NCI-H2029 treated with DMSO at 0.1 percent for 48 hours (cell line): Measurements from ENCODE around the gene CDK11B.

Experiments
- DNase-seq: peaks from one replicate; lab custom pipeline; 2025; lab: John Stamatoyannopoulos, UW

Gene CDK11B

DNA sequence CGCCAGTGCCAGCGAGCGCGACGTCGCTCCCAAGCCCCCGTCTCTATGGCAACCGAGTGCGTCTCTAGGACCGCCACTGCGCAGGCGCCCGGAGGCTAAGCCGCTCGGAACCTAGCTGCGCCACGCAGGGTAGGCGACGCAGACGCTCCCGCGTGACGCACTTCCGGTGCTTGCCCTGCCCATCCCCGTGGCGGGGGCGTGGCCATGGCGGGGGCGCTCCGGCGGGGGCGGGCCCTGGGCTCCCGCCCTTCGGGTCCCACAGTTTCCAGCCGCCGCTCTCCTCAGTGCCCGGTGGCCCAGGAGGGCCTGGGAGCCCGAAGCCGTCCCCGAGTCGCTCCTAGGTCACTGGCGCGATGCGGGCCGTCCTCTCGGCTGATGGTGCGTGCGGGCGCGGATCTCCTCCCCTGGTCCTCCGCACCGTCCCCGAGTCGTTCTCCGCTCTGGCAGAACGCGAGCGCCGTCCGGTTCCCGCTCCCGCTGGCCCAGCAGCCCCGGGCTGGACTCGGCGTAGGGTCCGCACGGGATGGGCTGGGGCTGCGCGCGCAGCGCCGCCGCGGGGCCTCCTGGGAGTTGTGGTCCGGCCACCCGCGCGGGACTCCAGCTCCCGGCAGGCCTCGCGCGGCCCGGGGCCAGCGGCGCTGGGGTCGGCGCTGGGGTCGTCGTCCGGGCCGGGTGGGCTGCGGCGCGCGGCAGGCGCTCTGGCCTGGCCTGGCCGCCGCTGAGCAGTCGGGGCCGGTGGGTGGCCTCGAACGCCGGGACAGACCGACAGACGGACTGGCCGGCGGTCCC is 43.4 kb downstream of the CDK11B start, which contains the start of gene MIB2:
MIB2 (plus strand) TSS at position 245 of the 789 bp plus-strand sequence. CDS start 7,953 bp downstream, outside the sequence.
- DNase-seq, result peak; percentile 78

DNA sequence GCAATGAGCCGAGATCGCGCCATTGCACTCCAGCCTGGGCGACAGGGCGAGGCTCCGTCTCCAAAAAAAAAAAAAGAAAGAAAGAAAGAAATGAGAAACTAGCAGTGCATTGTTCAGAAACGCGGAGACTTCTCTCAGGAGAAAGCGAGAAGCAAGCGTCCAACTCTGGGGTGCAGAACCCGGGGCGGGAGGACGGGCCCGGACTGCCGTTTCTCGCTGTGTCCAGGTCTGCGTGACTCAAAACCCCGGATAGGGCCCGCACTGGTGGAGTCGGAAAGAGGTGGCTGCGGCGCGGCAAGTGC is 43.9 kb downstream of the CDK11B start:
- no peak for DNase-seq

DNA sequence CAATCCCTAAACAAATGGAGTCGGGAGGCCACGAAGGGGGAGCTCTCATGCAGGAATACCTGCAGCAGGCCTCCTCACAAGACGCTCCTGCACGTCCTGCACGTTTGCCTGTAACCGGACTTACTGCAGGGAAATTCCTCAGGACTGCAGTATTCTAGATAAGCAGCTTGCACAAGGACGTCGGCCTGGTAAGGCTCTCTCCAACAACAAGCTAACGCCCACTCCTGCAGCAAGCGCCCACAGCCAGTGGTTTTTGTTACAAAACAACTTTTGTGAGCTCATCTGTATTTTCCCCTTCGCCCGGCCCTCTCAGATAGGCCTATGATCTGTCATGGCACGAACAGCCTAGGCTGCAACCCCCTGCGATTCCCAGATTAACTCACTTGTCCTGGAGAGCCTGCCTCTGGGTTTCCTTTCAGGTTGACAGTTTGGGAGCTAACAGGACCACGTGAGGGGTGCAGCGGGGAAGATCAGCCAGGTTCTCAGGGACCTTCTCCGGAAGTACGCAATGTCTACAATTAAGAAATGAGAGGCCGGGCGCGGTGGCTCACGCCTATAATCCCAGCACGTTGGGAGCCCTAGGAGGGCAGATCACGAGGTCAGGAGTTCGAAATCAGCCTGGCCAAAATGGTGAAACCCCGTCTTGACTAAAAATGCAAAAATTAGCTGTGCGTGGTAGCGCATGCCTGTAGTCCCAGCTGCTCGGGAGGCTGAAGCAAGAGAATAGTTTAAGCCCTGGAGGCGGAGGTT is 44.4 kb downstream of the CDK11B start:
- DNase-seq, result no peak

DNA sequence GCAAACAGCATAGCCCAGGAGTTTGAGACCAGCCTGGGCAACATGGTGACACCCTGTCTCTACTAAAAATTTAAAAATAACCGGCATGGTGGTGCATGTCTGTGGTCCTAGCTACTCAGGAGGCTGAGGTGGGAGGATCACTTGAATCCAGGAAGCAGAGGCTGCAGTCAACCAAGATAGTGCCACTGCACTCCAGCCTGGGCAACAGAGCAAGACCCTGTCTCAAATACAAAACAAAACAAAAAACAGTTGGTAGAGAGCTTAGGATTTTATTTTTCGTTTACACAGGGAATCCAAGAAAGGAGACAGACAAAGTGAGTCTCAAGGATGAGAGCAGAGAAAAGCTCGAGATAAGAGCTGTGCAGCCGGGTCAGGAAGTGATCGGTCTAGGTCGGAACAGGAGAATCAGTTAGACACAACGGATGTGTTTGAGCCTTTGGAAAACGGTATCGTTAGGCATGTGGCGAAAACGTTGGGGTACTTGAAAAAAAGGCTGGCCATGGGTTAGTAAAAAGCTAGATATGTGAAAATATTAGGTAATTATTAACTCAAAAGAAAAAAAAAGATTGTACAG is 45.2 kb downstream of the CDK11B start:
- DNase-seq, result no peak

DNA sequence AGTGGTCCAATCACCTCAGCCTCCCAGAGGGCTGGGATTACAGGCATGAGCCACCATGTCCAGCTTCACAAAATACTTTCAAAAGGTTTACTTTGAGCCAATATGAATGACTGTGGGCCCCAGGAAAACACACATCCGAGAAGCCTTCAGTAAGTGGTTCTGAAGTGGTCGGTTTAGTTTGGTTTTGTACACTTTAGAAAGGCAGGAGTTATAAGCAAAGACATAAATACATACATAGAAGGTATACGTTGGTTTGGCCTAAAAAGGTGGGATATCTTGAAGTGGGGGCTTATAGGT is 46.8 kb downstream of the CDK11B start:
- no peak for DNase-seq

DNA sequence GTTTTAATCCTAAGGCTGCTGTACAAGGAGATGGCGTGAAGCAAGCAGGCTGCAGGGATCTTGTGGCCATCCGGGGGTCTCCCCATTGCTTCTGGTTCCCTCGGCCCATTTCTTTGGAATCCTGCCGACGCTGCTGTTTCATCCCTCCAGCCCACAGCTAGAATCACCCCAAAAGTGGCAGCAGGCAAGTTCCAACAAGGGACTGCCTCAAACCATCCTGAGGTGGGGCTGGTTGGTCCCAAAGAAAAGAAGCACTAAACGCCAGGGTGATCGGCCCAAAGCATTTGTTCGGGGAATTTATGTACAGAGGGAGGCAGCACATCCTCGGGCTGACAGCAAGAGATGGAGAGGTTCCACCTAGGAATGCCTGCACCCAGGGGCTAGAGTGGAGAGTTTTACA is 48.0 kb downstream of the CDK11B start:
- no peak for DNase-seq

DNA sequence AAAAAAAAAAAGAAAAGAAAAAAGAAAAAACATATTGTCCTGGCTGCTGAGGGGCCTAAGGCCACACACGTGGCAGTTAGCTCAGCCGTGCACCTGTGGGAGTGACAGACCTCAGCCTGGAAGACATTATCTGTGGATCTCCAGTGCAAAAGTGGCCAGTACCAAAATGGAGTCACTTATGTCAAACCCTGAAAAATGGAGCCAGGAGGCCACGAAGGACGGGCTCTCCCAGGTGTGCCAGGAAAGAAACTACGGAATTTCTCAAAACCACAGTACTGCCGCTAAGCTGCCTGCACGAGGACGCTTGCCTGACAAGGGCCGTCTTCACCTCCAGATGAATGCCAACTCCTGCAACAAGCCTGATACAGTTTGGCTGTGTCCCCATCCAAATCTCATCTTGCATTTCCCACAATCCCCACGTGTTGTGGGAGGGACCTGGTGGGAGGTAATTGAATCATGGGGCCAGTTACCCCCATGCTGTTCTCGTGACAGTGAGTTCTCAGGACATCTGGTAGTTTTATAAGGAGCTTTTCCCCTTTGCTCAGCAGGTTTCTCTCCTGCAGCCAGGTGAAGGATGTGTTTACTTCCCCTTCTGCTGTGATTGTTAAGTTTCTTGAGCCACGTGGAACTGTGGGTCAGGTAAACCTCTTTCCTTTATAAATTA is 48.9 kb downstream of the CDK11B start:
- DNase-seq, result no peak

DNA sequence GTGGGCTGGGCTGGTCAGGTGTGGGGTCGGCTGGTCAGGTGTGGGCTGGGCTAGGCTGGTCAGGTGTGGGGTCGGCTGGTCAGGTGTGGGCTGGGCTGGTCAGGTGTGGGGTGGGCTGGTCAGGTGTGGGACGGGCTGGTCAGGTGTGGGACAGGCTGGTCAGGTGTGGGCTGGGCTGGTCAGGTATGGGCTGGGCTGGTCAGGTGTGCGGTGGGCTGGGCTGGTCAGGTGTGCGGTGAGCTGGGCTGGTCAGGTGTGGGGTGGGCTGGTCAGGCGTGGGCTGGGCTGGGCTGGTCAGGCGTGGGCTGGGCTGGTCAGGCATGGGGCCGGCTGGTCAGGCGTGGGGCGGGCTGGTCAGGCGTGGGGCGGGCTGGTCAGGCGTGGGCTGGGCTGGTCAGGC is 52.6 kb downstream of the CDK11B start:
- no peak for DNase-seq

DNA sequence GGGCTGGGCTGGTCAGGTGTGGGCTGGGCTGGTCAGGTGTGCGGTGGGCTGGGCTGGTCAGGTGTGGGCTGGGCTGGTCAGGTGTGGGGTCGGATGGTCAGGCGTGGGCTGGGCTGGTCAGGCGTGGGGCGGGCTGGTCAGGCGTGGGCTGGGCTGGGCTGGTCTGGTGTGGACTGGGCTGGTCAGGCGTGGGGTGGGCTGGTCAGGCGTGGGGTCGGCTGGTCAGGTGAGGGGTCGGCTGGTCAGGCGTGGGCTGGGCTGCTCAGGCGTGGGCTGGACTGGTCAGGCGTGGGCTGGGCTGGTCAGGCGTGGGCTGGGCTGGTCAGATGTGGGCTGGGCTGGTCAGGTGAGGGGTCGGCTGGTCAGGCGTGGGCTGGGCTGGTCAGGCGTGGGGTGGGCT is 53.1 kb downstream of the CDK11B start:
- no peak for DNase-seq

DNA sequence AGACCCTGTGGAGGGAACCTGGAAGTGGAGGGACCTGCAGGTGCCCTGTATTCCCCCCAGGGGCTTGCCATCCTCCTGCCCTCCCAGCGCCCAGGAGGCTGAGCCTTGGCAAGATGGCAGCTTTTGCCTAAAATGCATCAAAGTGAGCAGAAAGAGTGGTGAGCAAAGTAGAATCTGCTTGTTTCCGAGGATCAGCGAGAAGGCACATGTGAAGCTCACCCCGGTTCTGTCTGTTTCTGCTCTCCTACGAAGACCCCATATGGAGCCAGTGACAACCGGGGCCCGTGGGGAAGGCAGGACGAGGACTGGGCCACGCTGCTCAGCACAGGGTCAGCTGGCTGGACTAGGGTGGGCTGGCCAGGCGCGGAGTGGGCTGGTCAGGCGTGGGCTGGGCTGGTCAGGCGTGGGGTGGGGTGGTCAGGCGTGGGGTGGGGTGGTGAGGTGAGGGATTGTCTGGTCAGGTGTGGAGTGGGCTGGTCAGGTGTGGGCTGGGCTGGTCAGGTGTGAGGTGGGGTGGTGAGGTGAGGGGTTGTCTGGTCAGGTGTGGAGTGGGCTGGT is 53.7 kb downstream of the CDK11B start:
- DNase-seq, result no peak

DNA sequence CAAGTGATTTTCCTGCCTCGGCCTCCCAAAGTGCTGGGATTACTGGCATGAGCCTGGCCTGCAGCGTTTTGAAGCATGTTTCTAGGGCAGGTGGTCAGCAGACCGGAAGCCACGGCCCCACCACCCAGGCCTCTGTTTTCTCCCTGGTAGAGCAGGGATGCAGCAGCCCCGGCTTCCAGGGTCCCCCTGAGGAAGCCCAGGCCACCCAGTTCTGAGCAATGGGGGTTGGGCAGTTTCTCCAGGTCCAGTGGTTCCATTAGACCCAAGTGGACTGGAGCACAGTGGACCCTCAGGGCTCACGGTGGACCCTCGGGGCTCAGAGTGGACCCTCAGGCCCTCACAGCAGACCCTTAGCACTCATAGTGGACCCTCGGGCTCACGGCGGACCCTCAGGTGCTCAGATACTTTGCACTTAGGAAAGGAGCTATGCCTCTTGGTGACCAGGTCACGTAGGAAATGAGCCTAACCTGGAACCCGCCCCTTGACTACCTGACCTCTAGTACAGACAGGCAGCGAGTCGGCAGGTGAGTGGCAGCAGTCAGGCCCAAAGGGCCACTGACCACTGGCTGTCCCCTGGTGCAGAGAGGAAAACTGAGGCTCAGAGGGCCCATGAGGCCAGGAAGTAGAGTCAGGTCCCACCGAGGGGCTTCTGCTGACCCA is 54.3 kb downstream of the CDK11B start:
- no peak for DNase-seq

DNA sequence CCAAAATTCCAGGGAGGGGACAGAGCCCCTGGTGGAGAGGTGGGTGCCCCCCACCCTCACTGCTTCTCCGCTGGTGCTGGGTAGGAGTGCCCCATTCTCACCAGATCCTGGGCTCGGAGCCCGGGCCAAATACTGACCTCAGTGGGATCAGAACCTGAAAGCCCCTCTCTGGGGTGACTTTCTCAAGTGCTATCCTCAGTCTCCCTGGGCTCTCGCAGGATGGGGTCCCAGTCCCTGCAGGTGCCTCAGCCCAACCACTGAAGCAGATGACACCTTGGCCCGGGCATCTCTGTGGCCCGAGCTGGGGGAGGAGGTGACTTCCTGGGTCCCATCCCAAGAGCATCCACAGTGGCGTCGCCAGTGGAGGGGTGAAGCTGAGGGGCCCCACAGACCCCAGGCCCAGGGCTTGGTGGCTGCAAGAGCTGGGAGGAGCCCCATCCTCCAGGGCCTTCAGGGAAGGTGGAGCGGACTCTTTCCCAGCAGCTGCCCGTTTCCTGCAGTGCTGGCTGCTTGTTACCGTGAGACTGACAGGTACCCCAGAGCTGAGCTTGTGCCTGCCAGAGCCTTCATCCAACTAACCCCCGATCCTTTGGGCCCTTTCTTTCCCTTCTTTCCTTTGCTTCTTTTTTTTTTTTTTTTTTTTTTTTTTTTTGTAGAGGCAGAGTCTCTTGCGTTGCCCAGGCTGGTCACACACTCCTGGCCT is 55.0 kb downstream of the CDK11B start:
- no peak for DNase-seq

DNA sequence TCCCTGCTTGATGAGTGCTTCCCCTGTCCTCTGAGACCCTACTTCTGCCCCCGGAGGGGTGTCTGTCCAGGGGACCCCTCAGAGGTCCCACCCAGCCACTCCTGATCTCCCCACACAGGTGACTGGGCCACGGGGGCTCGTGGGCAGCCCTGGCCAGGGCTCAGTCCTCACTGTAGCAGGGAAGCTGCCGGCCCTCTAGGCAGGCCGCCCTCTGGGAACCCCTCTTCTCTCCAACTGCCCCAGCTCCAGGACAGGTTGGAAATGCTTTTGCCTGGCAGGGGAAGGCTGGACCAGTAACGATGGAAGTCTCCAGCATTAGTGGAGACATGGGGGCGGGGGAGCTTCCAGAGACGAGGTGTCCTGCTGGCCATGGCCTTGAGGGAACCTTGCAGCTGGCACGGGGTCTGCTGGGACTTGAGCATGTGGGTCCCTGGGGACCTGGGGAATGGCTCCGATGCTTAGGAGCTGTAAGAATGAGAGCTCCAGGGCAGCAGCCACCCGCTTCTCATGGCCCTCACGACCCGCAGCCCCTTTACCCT is 55.8 kb downstream of the CDK11B start:
- no peak for DNase-seq

DNA sequence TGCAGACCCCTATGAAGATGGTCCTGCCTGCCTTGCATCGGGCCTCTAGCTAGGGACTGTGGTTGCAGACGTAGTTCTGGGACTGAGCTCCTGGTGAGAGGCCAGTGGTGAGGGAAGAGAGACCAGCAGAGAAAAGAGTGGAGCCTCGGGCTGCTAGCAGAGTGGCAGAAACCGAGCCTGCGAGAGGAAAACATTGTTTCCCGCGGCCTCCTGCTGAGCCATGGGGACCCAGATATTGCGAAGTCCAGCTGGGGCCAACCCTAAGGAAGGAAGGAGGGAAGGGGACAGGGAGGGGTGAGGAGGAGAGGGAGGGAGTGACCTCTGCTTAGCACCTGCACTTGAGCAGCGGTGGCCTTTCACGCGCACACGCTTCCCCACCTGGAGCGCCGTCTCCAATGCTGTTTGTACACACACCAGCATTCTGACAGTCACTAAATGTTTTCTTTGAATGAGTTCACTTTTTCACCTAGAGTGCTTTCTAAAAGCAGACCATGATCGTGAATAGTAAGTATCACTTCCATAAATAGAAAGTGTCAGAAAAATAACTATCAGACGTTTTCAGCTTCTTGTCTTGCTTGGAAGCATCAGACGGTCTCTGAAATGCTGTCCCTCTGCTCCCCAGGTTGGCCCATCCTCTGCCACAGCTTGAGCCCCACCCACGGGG is 56.4 kb downstream of the CDK11B start:
- no peak for DNase-seq

DNA sequence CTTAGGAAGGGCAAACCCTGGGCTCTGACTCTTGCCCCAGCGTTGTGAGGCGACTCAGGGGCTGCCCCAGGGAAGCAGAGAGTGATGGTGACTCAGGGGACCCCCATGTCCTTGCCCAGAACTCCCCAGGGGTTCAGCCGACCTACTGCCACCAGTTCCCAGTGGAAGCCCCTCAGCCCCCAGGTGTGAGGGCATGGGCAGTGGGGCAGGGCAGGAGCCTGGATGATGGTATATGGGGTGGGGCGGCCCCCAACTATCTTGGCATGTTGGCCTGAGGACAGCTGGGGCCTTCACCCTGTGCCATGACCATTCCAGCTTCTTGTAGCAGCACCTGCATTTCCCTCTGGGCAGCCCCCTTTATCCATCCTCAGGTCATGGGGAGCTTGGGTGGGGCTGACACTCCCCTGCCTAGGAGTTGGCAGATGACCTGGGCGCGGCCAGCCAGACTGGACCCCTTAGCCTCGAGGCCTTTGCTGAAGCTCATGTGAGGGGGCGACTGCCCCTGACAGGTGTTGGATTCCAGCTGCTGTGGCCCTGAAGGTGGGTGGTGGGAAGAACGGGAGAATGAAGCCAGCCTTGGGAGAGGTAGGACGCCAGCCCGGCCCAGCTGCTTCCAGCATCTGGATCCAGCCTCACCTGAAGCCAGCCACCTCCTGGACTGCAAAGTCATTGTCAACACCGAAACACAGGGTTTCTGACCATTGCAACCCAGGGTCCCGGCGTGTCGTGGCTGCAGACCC is 57.1 kb downstream of the CDK11B start:
- no peak for DNase-seq

DNA sequence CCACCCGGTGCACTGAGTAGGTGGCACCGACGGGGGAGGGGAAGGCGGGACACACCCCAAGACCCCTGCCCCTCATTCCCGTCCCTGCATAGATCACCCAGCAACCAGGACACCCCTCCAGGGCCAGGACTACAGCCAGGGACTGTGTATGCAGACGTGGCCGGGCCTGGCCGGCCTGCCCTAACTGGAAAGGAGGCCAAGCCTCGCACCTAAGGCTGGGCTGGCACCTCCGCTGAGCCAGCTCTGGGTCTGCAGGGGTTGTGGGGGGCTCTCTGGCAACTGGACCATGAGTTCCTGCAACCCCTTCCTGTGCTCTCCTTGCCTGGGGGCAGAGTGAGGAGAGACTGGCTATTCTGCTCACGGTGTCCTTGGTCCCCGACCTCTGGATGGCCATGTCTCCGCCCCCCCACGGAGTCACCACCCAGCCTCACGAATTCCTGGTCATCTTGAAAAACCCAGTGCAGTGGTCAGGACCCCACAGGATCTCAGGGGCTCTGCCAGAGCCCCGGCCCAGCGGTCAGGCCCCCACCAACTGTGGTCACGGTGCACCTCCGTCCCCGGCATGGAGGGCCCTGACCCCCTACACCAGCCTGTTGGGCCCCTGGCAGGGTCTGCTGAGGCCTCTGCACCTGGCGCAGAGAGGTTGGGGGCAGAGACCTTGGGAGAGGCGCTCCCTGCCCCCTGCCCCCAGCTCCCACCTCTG is 57.8 kb downstream of the CDK11B start:
- no peak for DNase-seq

DNA sequence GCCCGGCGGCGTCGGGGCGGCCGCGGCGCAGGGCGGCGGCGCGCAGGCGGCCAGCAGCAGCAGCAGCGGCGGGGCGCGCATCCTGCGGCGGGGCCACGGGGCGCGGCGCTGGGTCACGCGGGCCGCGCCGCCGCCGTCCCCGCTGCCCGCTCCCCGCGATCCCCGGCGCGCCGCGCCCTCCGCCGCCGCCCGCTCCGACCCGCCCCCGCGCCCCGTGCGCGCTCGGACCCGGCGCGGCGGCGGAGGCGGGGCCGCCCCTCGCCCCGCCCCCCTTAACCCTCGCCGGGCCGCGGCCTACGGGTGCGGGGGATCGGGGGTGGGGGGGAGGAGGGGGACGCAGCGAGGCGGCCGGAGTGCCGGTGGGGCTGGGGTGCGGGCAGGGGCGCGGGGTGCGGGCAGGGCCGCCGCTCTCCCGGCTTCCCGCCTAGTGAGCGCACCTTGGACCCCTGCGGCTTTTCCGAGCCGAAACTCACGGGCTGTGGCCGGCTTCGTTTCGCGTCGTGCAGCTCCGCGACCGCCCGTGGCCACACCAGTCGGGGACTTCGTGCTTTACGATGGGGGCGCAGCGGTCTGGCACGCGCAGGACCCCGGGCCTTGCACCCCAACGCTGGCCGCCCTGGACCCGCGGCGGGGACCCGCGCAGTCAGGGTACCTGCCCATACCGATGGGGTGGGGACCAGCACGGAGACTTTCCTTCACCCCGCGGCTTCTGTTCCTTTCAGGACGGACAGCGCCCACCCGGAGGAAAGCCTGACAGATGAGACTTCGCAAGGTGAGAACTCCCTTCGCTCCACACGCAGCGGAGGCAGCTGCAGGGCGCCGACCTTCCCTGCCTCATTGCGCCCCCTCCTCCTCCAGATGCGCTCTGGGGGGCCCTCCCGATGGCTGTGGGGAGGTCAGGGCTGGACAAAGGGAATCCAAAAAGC is 58.6 kb downstream of the CDK11B start, which contains the start of gene FNDC10:
FNDC10 (minus strand) TSS at position 201 of the 926 bp plus-strand sequence; CDS start at position 81, 120 bp downstream.
- no peak for DNase-seq
